Thyroid gland (tissue), 4 donors: ENCODE results near the gene NOA1.

Experiments used
- POLR2A ChIP-seq, 2 donors: fragments of 450-650 bp; IDR thresholded peaks; one replicate each; pipeline ENCODE4 v1.6.1; 2017; ENCODE audit warnings: antibody characterized with exemption in 2 of 2, mild to moderate bottlenecking in 2 of 2, moderate library complexity in 1 of 2
- TF ChIP-seq, protein P1 (sequence below), 6 experiments: fragments of 200-600 bp in 3 of 6; fragments of 450-650 bp in 3 of 6; sonication (generic) in 3 of 6; IDR thresholded peaks; one replicate each; pipeline ENCODE4 v1.5.1; 2016 to 2019; ENCODE audit warnings: antibody characterized with exemption in 6 of 6, mild to moderate bottlenecking in 2 of 6, inconsistent platforms in 1 of 6, moderate library complexity in 1 of 6

DNA sequence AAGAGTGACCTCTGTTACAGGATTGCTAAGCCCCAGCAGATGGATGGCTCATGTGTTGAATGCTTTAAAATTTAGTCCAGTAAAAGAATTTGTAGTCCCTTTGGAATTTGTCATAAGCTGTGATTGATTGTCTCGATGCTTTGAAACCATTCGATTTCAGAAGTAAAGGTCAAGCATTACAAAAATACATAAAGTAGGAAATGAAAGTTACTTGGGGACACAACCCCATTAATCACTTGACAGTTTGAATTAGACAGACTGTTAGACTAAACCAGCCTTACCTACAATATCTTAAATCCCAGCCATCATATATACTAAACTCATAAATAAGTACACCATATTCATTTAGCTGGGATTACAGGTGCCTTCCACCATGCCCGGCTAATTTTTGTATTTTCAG, 63.1 kb downstream of the NOA1 start:
- TF ChIP-seq, protein P1, sequence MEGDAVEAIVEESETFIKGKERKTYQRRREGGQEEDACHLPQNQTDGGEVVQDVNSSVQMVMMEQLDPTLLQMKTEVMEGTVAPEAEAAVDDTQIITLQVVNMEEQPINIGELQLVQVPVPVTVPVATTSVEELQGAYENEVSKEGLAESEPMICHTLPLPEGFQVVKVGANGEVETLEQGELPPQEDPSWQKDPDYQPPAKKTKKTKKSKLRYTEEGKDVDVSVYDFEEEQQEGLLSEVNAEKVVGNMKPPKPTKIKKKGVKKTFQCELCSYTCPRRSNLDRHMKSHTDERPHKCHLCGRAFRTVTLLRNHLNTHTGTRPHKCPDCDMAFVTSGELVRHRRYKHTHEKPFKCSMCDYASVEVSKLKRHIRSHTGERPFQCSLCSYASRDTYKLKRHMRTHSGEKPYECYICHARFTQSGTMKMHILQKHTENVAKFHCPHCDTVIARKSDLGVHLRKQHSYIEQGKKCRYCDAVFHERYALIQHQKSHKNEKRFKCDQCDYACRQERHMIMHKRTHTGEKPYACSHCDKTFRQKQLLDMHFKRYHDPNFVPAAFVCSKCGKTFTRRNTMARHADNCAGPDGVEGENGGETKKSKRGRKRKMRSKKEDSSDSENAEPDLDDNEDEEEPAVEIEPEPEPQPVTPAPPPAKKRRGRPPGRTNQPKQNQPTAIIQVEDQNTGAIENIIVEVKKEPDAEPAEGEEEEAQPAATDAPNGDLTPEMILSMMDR (IDR thresholded peaks at IDR 0.05) = no peak
- TF ChIP-seq POLR2A (IDR thresholded peaks at IDR 0.05) = no peak
